ENCODE measurements around the gene GNA15.

Gene GNA15

DNA sequence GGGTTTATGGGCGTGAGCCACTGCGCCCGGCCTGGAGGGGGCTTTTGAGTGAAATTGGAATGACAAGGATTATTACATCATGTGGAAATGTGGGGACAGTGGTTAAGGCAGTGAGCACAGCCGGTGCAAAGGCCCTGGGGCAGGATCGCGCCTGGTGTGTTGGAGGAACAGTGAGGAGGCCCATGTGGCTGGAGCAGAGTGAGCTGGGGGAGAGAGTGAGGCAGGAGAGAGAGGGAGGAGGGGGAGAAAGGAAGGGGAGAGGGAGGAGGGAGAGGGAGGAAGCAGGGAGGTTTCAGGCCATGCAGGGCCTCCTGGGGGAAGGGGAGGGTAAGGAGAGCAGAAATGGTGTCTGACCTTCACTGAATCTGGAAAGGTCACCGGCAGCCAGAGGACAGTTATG lies 77.3 kb downstream of the GNA15 start:
- no peak for DNase-seq

Measured in NCI-H1930 (cell line).